Skeletal muscle tissue (tissue), 4 donors: ENCODE measurements around the gene JCAD. TPM values are rescaled to one million over a fixed set of nuclear protein-coding genes. Genes with fewer than 3 reads are reported as not detected.

Experiments
- H3K27ac ChIP-seq: one replicate; pipeline ENCODE4 v1.7.0; 2013; ENCODE audit warnings: mild to moderate bottlenecking, low read depth, low read length, inconsistent platforms
- H3K27me3 ChIP-seq, 3 donors: one replicate each; pipeline ENCODE4 v1.7.0; 2013; ENCODE audit warnings: low read length in 3 of 3; ENCODE audit not compliant: control insufficient read depth in 3 of 3, insufficient read depth in 3 of 3
- H3K36me3 ChIP-seq, 3 donors: one replicate each; pipeline ENCODE4 v1.7.0; 2013; ENCODE audit warnings: low read length in 3 of 3; ENCODE audit not compliant: control insufficient read depth in 3 of 3, insufficient read depth in 3 of 3
- H3K4me1 ChIP-seq, 3 donors: one replicate each; pipeline ENCODE4 v1.7.0; 2013; ENCODE audit warnings: low read length in 3 of 3, mild to moderate bottlenecking in 3 of 3; ENCODE audit not compliant: control insufficient read depth in 3 of 3, insufficient read depth in 3 of 3
- H3K4me3 ChIP-seq, 3 donors: one replicate each; pipeline ENCODE4 v1.7.0; 2013; ENCODE audit warnings: low read length in 3 of 3
- H3K9ac ChIP-seq, 3 donors: one replicate each; pipeline ENCODE4 v1.7.0; 2013; ENCODE audit warnings: low read length in 3 of 3, mild to moderate bottlenecking in 3 of 3, moderate library complexity in 2 of 3, low read depth in 1 of 3
- H3K9me3 ChIP-seq, 3 donors: one replicate each; pipeline ENCODE4 v1.7.0; 2013; ENCODE audit warnings: low read length in 3 of 3; ENCODE audit not compliant: control insufficient read depth in 3 of 3
- total RNA-seq: library from RNA; depleted of rRNA; stranded (reverse); fragments of >200 nt; gene quantifications from one replicate; pipeline ENCODE4 v1.2.3, GENCODE V29; 2014
- donor health status: Osteomylitis.

JCAD gene
- total RNA-seq, 1 donor from 2014 or later = 19.8 TPM

DNA sequence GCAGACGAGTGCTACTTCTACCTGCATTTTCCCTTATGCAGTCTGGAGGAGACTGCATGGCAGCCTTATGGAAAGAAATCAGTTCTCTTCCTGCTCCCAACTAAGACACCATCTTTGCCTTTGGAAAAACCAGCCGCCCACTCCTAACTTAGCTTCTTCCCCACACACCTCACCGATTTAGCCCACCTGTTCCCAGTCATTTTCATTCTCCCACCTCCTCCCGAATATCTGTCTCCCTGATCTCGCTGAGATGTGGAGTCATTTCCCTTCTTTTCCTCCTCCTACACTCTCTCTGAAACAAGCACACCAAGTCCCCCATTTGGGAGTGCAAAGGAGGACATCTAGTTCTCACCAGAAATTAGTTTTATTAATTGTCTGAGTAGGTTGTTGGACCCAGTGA lies 35.2 kb upstream of the JCAD start:
- Histone ChIP-seq H3K4me3 (no peak overlapping the region), H3K36me3 (no peaks in the 10 kb centered on the region), H3K4me1 (no peaks in the 10 kb centered on the region), H3K9ac (no peak overlapping the region), H3K27ac (no peak overlapping the region), H3K9me3 (no peaks in the 10 kb centered on the region), H3K27me3 (peaks cover 0 to 3% (median 0%) of the 10 kb centered on the region in 3 donors)

DNA sequence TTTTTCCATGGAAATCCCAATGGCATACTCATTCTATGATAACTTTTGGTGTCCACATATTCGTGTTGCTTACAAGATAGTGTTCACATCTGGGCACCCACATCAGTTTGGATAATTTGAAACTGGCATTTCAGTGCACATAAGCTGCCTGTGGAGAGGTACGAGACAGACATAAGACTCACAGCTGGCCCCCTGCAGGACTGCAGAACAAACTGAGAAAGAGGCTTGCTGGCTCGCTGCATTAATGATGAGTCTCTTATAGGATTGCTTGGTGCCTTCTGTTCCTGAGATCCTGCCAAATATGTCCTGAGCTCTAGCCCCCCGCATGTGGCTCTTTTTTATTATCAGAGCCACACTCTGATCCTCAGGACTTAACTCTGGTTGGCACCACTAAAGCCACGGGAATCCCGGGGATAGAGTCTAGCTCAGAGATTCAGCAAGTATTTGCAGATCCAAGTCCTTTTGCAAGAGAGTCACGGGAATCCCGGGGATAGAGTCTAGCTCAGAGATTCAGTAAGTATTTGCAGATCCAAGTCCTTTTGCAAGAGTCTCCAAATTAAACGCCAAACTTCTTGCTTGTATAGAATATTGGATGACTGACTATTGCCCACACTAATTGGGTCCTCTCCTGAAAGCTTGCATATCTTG lies 34.0 kb upstream of the JCAD start:
- H3K9me3 ChIP-seq = no peaks in the 10 kb centered on the region
- no peak overlapping the region for H3K27ac ChIP-seq
- H3K4me1 ChIP-seq = no peaks in the 10 kb centered on the region
- H3K27me3 ChIP-seq = peaks cover 0 to 3% (median 0%) of the 10 kb centered on the region in 3 donors
- no peak overlapping the region for H3K9ac ChIP-seq
- H3K4me3 ChIP-seq = no peak overlapping the region
- H3K36me3 ChIP-seq = no peaks in the 10 kb centered on the region

DNA sequence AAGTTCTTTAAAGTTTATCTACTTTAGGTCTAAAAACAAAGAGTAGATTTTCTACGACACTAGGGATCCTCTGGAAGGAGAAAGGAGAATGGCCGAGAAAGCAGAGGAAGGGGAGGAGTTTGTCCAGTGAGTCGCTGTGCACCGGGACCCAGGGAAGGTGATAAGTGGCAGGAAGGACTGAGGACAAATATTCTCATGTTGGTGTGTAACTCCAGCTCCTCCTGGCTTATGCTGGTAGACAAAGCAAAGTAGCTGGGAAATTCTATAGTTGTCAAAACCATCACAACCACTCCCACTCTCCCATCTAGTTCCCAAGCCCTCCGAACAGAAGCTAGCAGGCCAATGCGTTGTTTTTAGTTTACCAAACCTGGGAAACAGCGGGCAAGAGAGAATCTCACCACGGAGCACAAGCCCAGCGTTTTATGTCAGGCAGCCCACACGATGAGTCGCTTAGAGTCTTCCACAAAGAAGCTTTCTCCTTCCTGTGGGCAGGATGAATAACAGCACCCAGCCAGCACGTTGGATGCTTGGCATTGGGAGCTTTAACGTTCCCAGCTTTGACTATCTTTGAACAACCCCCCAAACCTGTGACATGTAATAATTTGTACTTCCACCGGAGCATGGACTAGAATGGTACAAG lies 32.9 kb upstream of the JCAD start:
- H3K4me1 ChIP-seq = no peaks in the 10 kb centered on the region
- no peaks in the 10 kb centered on the region for H3K9me3 ChIP-seq
- H3K9ac ChIP-seq = no peak overlapping the region
- H3K27ac ChIP-seq = no peak overlapping the region
- H3K4me3 ChIP-seq = no peak overlapping the region
- H3K36me3 ChIP-seq = no peaks in the 10 kb centered on the region
- H3K27me3 ChIP-seq = no peaks in the 10 kb centered on the region

DNA sequence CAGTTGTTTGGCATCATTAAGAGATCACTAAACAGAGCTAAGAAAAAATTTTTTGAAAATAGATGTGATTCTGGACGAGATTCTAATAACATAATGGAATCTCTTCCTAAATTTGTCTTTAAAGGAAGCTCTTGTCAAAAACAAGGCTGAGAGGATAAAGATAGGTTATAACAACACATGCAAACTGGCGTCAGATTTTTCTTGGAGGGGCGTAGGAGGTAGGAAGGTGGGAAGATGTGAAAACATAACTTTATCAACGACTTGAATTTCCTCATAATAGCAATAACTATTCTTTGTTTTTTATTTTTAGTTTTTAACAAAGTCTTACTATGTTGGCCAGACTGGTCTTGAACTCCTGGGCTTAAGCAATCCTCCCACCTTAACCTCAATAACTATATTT lies 31.8 kb upstream of the JCAD start:
- H3K9me3 ChIP-seq = no peaks in the 10 kb centered on the region
- H3K27ac ChIP-seq = no peak overlapping the region
- H3K4me3 ChIP-seq = no peak overlapping the region
- H3K4me1 ChIP-seq = no peaks in the 10 kb centered on the region
- H3K9ac ChIP-seq = no peak overlapping the region
- H3K27me3 ChIP-seq = no peaks in the 10 kb centered on the region
- no peaks in the 10 kb centered on the region for H3K36me3 ChIP-seq

DNA sequence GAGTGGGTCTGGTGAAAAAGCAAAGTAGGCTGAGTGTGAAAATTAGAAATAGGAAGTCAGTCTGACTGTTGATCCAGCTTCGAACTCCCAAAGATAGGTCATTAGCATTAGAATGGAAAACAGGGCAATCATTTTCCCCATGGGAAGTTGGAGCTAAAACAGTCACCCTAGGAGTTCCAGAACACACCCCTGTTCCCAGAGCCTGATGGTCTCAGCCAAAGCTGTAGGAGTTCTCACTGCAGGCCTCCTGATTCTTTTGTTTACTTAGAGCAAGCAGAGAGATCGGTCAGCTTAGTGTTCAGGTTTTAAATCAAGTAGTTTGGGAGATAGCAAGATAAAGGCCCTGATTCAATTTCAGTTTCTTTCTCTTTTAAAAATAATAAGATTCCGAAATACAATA lies 28.8 kb upstream of the JCAD start:
- Histone ChIP-seq H3K27me3 (no peaks in the 10 kb centered on the region), H3K9me3 (no peaks in the 10 kb centered on the region), H3K36me3 (no peaks in the 10 kb centered on the region), H3K4me1 (no peaks in the 10 kb centered on the region), H3K4me3 (no peak overlapping the region), H3K9ac (no peak overlapping the region), H3K27ac (no peak overlapping the region)

DNA sequence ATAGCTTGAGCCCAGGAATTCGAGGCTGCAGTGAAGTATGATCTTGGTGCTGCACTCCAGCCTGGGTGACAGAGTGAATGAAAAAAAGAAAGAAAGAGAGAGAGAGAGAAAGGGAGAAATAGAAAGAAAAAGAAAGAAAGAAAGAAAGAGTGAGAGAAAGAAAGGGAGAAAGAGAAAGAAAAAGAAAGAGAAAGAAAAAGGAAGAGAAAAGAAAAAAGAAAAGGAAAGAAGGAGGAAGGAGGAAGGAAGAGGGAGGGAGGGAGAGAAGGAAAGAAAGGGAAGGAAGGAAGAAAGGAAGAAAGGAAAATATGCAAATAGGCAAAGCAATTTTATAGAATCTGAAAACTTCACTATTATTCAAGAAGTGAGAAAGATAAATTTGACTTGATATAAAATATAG lies 24.5 kb upstream of the JCAD start:
- Histone ChIP-seq H3K9ac (no peak overlapping the region), H3K27ac (no peak overlapping the region), H3K4me3 (no peak overlapping the region), H3K27me3 (no peaks in the 10 kb centered on the region), H3K36me3 (no peaks in the 10 kb centered on the region), H3K4me1 (no peaks in the 10 kb centered on the region), H3K9me3 (no peaks in the 10 kb centered on the region)

DNA sequence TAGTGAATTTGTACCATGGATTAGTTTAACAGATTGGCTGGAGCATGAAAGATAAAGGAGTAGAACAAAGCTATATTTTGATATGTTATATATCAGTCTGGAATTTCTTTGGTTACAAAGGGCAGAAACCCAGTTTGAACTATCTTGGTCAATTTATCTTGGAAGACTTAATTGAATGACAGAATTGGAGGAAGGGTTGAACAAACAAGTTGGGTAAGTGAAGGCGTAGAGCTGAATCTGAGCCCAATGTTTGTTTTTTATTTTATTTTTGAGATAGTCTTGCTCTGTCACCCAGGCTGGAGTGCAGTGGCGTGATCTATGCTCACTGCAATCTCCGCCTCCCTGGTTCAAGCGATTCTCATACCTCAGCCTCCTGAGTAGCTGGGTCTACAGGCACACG lies 21.8 kb upstream of the JCAD start:
- Histone ChIP-seq H3K27ac (no peak overlapping the region), H3K4me1 (no peaks in the 10 kb centered on the region), H3K9me3 (no peaks in the 10 kb centered on the region), H3K9ac (no peak overlapping the region), H3K36me3 (no peaks in the 10 kb centered on the region), H3K4me3 (no peak overlapping the region), H3K27me3 (no peaks in the 10 kb centered on the region)

DNA sequence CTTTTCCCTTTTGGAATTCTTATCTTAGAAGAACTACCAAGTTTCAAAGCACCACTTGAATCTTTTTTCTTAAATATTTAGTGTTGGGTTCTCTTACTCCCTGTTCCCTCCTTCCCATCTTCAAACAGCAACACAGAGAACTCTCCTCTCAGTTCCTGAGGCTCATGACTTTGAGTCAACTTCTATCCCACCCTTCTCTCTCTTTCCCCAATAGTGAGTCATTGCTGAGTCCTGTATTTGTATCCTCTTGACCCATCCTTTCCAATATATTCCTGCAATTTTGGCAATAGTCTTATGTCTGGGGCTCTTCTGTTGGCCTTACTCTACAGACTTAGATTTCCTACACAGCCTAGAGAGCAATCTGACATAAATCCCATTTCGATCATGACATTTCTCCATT lies 20.8 kb upstream of the JCAD start:
- Histone ChIP-seq H3K27ac (no peak overlapping the region), H3K27me3 (no peaks in the 10 kb centered on the region)

DNA sequence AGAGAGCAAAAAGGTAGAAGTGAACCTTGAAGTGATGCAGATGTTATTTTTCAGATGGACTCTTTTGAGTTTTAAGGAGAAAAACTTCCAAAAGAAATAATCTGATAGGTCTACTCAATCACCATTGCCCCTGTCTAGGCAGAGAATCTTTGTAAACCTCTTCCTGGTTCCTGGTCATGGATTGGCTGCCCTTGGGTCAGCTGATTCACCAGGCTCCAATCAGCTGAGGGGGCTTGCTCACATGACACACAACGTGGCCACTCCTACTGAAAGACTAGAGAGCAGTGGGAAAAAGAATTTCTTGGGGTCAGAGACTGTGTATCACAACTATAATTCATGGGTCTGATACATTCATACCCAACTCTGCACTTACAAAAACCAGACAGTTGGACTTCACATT lies 20.0 kb upstream of the JCAD start:
- no peaks in the 10 kb centered on the region for H3K36me3 ChIP-seq
- H3K4me1 ChIP-seq = no peaks in the 10 kb centered on the region
- H3K9me3 ChIP-seq = no peaks in the 10 kb centered on the region
- H3K9ac ChIP-seq = no peak overlapping the region
- H3K4me3 ChIP-seq = no peak overlapping the region
- H3K27me3 ChIP-seq = no peaks in the 10 kb centered on the region
- no peak overlapping the region for H3K27ac ChIP-seq

More for the DNA sequence above, 20.8 kb upstream of the JCAD start:
- H3K36me3 ChIP-seq = no peaks in the 10 kb centered on the region
- no peaks in the 10 kb centered on the region for H3K9me3 ChIP-seq
- no peak overlapping the region for H3K4me3 ChIP-seq
- H3K4me1 ChIP-seq = no peaks in the 10 kb centered on the region
- H3K9ac ChIP-seq = no peak overlapping the region

DNA sequence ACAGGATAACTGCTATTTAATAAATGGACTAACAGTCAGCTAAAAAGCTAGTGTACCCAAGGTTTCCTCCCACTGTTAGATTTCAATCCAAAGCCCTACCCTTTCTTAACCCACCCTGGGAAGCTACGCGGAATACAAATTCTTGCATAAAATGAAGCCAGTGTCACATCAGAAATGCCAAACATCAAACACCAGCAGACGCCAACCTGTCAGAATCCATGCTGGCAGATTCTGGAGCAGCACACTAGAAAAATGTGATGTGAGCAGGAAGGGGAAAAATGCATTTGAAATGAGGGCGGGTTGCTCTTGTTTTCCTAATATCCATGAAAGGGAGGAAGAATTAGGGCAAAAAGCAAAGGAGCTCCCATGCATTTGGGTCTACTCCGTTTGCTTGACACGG lies 16.1 kb upstream of the JCAD start:
- no peak overlapping the region for H3K4me3 ChIP-seq
- H3K27me3 ChIP-seq = no peaks in the 10 kb centered on the region

More for the DNA sequence above, 16.1 kb upstream of the JCAD start:
- no peaks in the 10 kb centered on the region for H3K36me3 ChIP-seq
- H3K9ac ChIP-seq = no peak overlapping the region
- H3K27ac ChIP-seq = no peak overlapping the region
- no peaks in the 10 kb centered on the region for H3K4me1 ChIP-seq
- no peaks in the 10 kb centered on the region for H3K9me3 ChIP-seq
